ENCODE results near the gene WNT3.

- TF ChIP-seq POLR2A (IDR thresholded peaks at IDR 0.05; ENCODE audit: low read depth, low read length) (no peak), CTCF (IDR thresholded peaks at IDR 0.05; ENCODE audit: extremely low read depth in 1 of 2, insufficient read depth in 1 of 2, low read depth in 1 of 2, low read length in 2 of 2) (no peak)
Observed at GRCh38 chr17:46730679-46731078, 87.8 kb downstream of the WNT3 start.

Data from endothelial cell of umbilical vein (primary cell).